ENCODE measurements around the gene MOB3B.

DNA sequence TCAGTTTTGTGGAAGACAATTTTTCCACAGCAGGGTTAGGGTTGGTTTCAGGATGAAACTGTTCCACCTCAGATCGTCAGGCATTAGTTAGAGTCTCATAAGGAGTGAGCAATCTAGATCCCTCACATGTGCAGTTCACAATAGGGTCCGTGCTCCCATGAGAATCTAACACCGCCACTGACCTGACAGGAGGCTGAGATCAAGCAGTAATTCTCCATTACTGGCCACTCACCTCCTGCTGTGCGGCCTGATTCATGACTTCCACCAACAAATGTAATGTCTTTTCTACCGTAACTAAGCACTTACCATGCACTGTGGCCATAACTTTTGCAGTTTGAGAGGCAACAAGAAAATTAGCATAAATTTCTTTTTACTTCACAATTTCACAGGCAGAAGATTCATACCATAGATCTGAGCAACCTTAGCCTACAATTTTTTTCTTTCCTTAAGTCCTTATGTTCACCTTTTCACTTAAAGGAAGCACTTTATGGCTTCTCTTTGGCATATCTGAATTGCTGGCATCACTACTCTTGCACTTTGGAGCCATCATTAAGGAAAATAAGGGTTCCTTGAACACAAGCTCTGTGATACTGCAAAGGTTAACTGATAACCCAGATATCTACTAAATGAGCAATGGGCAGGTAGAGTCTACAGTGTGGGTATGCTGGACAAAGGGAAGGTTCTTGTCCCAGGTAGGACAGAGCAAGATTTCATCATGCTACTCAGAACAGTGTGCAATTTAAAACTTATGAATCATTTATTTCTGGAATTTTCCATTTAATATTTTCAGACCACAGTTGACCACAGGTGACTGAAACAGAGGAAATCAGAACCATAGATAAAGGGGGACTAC, 88.5 kb downstream of the MOB3B start:
- TF ChIP-seq CTCF (IDR thresholded peaks at IDR 0.05) = no peak
- no peak for TF ChIP-seq POLR2A (IDR thresholded peaks at IDR 0.05)
